IMR-90 (cell line): ENCODE data around the gene KBTBD12. TPM values are rescaled to one million over a fixed set of nuclear protein-coding genes. Genes with fewer than 3 reads are reported as not detected.

Source experiments
- ATAC-seq: fragments of 200-7000 bp; cut with Tn5 transposase; 2 replicates; pipeline ENCODE4 v1.9.1; 2020; ENCODE audit warnings: low read depth, mild to moderate bottlenecking, moderate library complexity
- BruUV-seq: library from RNA; stranded (reverse); fragments of 400-500 nt; replicated peaks from 2 replicates; lab custom pipeline; 2021; lab: Mats Ljungman, UMichigan
- CTCF ChIA-PET: fragments of 300-600 bp; formaldehyde crosslinking; extraction: SDS; loops from one replicate; lab custom pipeline; 2021; ENCODE audit warnings: antibody characterized with exemption; lab: Yijun Ruan, JAX
- POLR2A ChIA-PET: fragments of 300-600 bp; sonication (Branson Sonifier 250); formaldehyde crosslinking; loops from one replicate; lab custom pipeline; 2022; ENCODE audit warnings: antibody characterized with exemption; ENCODE audit not compliant: unreplicated experiment; lab: Charles Lee
- DNase-seq: peaks from one replicate; pipeline ENCODE4 v3.0.0; 2013
- H2AFZ ChIP-seq: replicated peaks from 2 replicates; pipeline ENCODE3; 2013; ENCODE audit warnings: low read length, mild to moderate bottlenecking; ENCODE audit not compliant: poor library complexity
- H2AK5ac ChIP-seq: 2 replicates; pipeline ENCODE4 v1.6.1; 2013; ENCODE audit warnings: low read depth, low read length, inconsistent platforms
- H2AK9ac ChIP-seq: replicated peaks from 2 replicates; pipeline ENCODE3; 2013; ENCODE audit warnings: mild to moderate bottlenecking, low read depth, low read length, moderate library complexity; ENCODE audit not compliant: poor library complexity
- H2BK120ac ChIP-seq: 2 replicates; pipeline ENCODE4 v1.6.1; 2013; ENCODE audit warnings: low read depth, low read length, inconsistent platforms
- H2BK15ac ChIP-seq: 3 replicates; pipeline ENCODE4 v1.6.1; 2013; ENCODE audit warnings: low read depth, low read length, inconsistent platforms
- H2BK20ac ChIP-seq: 2 replicates; pipeline ENCODE4 v1.6.1; 2013; ENCODE audit warnings: low read depth, mild to moderate bottlenecking, inconsistent platforms, low read length, moderate library complexity
- H2BK5ac ChIP-seq: 2 replicates; pipeline ENCODE4 v1.6.1; 2013; ENCODE audit warnings: mild to moderate bottlenecking, low read depth, low read length, inconsistent platforms; ENCODE audit not compliant: poor library complexity, severe bottlenecking
- H3K14ac ChIP-seq: replicated peaks from 2 replicates; pipeline ENCODE4 v1.6.1; 2013; ENCODE audit warnings: low read depth, low read length, inconsistent platforms
- H3K18ac ChIP-seq: 2 replicates; pipeline ENCODE4 v1.6.1; 2013; ENCODE audit warnings: low read depth, low read length, control low read depth
- H3K23ac ChIP-seq: 2 replicates; pipeline ENCODE4 v1.6.1; 2013; ENCODE audit warnings: low read depth, low read length, inconsistent platforms
- H3K27ac ChIP-seq: 2 replicates; pipeline ENCODE4 v1.5.1; 2013; ENCODE audit warnings: mild to moderate bottlenecking, control low read depth, low read length; ENCODE audit not compliant: insufficient read depth
- H3K27me3 ChIP-seq: 2 replicates; pipeline ENCODE4 v1.6.1; 2013; ENCODE audit warnings: low read length; ENCODE audit not compliant: control insufficient read depth, insufficient read depth
- H3K36me3 ChIP-seq: 2 replicates; pipeline ENCODE4 v1.6.1; 2013; ENCODE audit warnings: low read length, mixed read lengths; ENCODE audit not compliant: control insufficient read depth, insufficient read depth
- H3K4ac ChIP-seq: 2 replicates; pipeline ENCODE4 v1.6.1; 2013; ENCODE audit warnings: low read depth, low read length, inconsistent platforms
- H3K4me1 ChIP-seq: 2 replicates; pipeline ENCODE4 v1.6.1; 2013; ENCODE audit warnings: low read length, mixed read lengths; ENCODE audit not compliant: control insufficient read depth, insufficient read depth
- H3K4me2 ChIP-seq: 2 replicates; pipeline ENCODE4 v1.6.1; 2013; ENCODE audit warnings: low read depth, mild to moderate bottlenecking, control low read depth, low read length, moderate library complexity
- H3K4me3 ChIP-seq: 2 replicates; pipeline ENCODE4 v1.5.1; 2013; ENCODE audit warnings: low read depth, mild to moderate bottlenecking, control low read depth, low read length, moderate library complexity; ENCODE audit not compliant: insufficient read depth
- H3K56ac ChIP-seq: 2 replicates; pipeline ENCODE4 v1.6.1; 2013; ENCODE audit warnings: low read length, inconsistent platforms; ENCODE audit not compliant: insufficient read depth; ENCODE audit errors: extremely low read depth
- H3K79me1 ChIP-seq, 2 experiments: 2 replicates each; pipeline ENCODE4 v1.6.1; 2013; ENCODE audit warnings: low read length in 2 of 2, inconsistent platforms in 1 of 2, low read depth in 1 of 2
- H3K9ac ChIP-seq: 2 replicates; pipeline ENCODE4 v1.6.1; 2013; ENCODE audit warnings: low read depth, low read length, control low read depth
- H3K9me1 ChIP-seq: 2 replicates; pipeline ENCODE4 v1.6.1; 2013; ENCODE audit warnings: low read length, inconsistent platforms; ENCODE audit not compliant: insufficient read depth
- H3K9me3 ChIP-seq: 2 replicates; pipeline ENCODE4 v1.6.1; 2013; ENCODE audit warnings: low read length; ENCODE audit not compliant: control insufficient read depth, insufficient read depth
- H4K20me1 ChIP-seq: 2 replicates; pipeline ENCODE4 v1.6.1; 2013; ENCODE audit warnings: low read length, inconsistent platforms; ENCODE audit not compliant: insufficient read depth
- H4K5ac ChIP-seq: 2 replicates; pipeline ENCODE4 v1.6.1; 2013; ENCODE audit warnings: mild to moderate bottlenecking, low read depth, low read length, control low read depth
- H4K8ac ChIP-seq, 2 experiments: 2 replicates each; pipeline ENCODE4 v1.6.1; 2013; ENCODE audit warnings: low read depth in 2 of 2, low read length in 2 of 2, control low read depth in 1 of 2, inconsistent platforms in 1 of 2
- H4K91ac ChIP-seq: 2 replicates; pipeline ENCODE4 v1.6.1; 2013; ENCODE audit warnings: low read depth, low read length, inconsistent platforms; ENCODE audit not compliant: insufficient read depth
- MXI1 ChIP-seq: IDR thresholded peaks from 2 replicates; pipeline ENCODE4 v1.6.1; 2012; ENCODE audit warnings: low read depth, mild to moderate bottlenecking, low read length, moderate library complexity, borderline replicate concordance
- RCOR1 ChIP-seq: IDR thresholded peaks from 2 replicates; pipeline ENCODE4 v1.6.1; 2012; ENCODE audit warnings: mild to moderate bottlenecking, low read length, improper control_type of control experiment; ENCODE audit not compliant: insufficient replicate concordance
- RFX5 ChIP-seq: IDR thresholded peaks from 2 replicates; pipeline ENCODE4 v1.8.0; 2012; ENCODE audit warnings: low read depth, mild to moderate bottlenecking, low read length, moderate library complexity
- WGBS, 2 experiments: methylation state at CpG; one replicate each; pipeline versions ENCODE4 v1.1.5 to v1.1.7; 2013; ENCODE audit warnings: missing lambda C conversion rate in 2 of 2; ENCODE audit not compliant: insufficient read length in 1 of 2; ENCODE audit errors: extremely low coverage in 2 of 2; 5-methylcytosine and 5-hydroxymethylcytosine counted together
- dilution Hi-C: fragments of 300-500 bp; cut with HindIII; formaldehyde crosslinking; loops from one replicate; pipeline ENCODE4 v1.14.3; 2018; ENCODE audit warnings: low sequenced_read_pairs; ENCODE audit not compliant: unreplicated experiment
- in situ Hi-C: fragments of 300-500 bp; cut with MboI; formaldehyde crosslinking; loops from 3 replicates; pipeline ENCODE4 v1.14.3; 2019; ENCODE audit warnings: low sequenced_read_pairs, inconsistent platforms, mixed read lengths
- intact Hi-C: fragments of 100-400 bp; cut with micrococcal nuclease; formaldehyde crosslinking; loops from 2 replicates; pipeline ENCODE4 v1.10.0; 2022
- polyA plus RNA-seq, 3 experiments: library from polyadenylated mRNA; depleted of rRNA; stranded (reverse); fragments of >200 nt; gene quantifications; 2 replicates each; pipeline ENCODE4 v1.2.3, GENCODE V29; 2012; ENCODE audit warnings: low replicate concordance in 1 of 3
- total RNA-seq: library from RNA; depleted of rRNA; stranded (reverse); fragments of >200 nt; gene quantifications from 2 replicates; pipeline ENCODE4 v1.2.3, GENCODE V29; 2012

Gene KBTBD12
- total and polyA plus RNA-seq, 2 of the 4 experiments (the other 2 are of a cell fraction): not detected

- no peaks in the 10 kb centered on the region for H3K79me1 ChIP-seq
- H2BK5ac ChIP-seq: no peak overlapping the region
- no peak overlapping the region for H2AFZ ChIP-seq
- no peak overlapping the region for H3K9ac ChIP-seq
- WGBS, 2 experiments: no CpG with 5 or more reads among the region's 6 CpGs
- H3K4me3 ChIP-seq: no peak overlapping the region
- H2BK120ac ChIP-seq: no peak overlapping the region
- H3K4me1 ChIP-seq: no peaks in the 10 kb centered on the region
- no peak overlapping the region for H4K91ac ChIP-seq
- H3K4me2 ChIP-seq: no peak overlapping the region
- CTCF ChIA-PET: no interaction called here
- no peak overlapping the region for H4K5ac ChIP-seq
- H4K8ac ChIP-seq: no peak overlapping the region
- no peak overlapping the region for H2BK20ac ChIP-seq
- H3K9me1 ChIP-seq: no peaks in the 10 kb centered on the region
- no peak overlapping the region for H3K4ac ChIP-seq
- no peaks in the 10 kb centered on the region for H3K9me3 ChIP-seq
- POLR2A ChIA-PET: no interaction called here
- no peaks in the 10 kb centered on the region for H3K36me3 ChIP-seq
- no peak overlapping the region for H3K14ac ChIP-seq
- DNase-seq (no peak), ATAC-seq (no peak)
- no peak for TF ChIP-seq MXI1
- TF ChIP-seq RCOR1: no peak
- no peak for TF ChIP-seq RFX5
- in situ Hi-C loops: no loop called here
- no peak overlapping the region for H3K56ac ChIP-seq
- intact Hi-C loops: no loop called here
- BruUV-seq: no TSS peak
- H3K23ac ChIP-seq: no peak overlapping the region
- no peak overlapping the region for H3K27ac ChIP-seq
- peaks cover 32% of the 10 kb centered on the region for H3K27me3 ChIP-seq
- no peak overlapping the region for H2BK15ac ChIP-seq
- H4K20me1 ChIP-seq: no peaks in the 10 kb centered on the region
- H2AK5ac ChIP-seq: no peak overlapping the region
- dilution Hi-C loops: no loop called here
- no peak overlapping the region for H2AK9ac ChIP-seq
- H3K18ac ChIP-seq: no peak overlapping the region
These were observed 12.5 kb upstream of the KBTBD12 start for GRCh38 chr3:127902486-127902885.
